Cardiac septum (tissue), 1 donor: Measurements from ENCODE around the gene IL1RAP. TPM values are rescaled to one million over a fixed set of nuclear protein-coding genes. Genes with fewer than 3 reads are reported as not detected.
"Not testable (repeated sequence)": the region's sequence is repeated elsewhere in the genome, so short reads cannot be mapped to it uniquely, and the experiment has no call there.

Experiments
- DNase-seq: peaks from one replicate; pipeline ENCODE4 v3.0.0-alpha.2; 2020; ENCODE audit warnings: low spot score
- intact Hi-C: fragments of 100-400 bp; cut with DNase I; formaldehyde crosslinking; loops from one replicate; pipeline ENCODE4 v1.14.0; 2022
- long read RNA-seq: library from polyadenylated mRNA; unstranded; transcript quantifications from one replicate; pipeline ENCODE4 v2.0.0, GENCODE V29; 2021
- total RNA-seq: library from RNA; stranded (reverse); fragmentation: NEBNext Ultra II Directional; extraction: Animal tissue kit (Norgen Biotek cat#: 25700); gene quantifications from one replicate; pipeline ENCODE4 v1.2.1, GENCODE V29; 2021
- donor health status: DM: no; HTN: no; CAD: no.

The IL1RAP gene, protein sequence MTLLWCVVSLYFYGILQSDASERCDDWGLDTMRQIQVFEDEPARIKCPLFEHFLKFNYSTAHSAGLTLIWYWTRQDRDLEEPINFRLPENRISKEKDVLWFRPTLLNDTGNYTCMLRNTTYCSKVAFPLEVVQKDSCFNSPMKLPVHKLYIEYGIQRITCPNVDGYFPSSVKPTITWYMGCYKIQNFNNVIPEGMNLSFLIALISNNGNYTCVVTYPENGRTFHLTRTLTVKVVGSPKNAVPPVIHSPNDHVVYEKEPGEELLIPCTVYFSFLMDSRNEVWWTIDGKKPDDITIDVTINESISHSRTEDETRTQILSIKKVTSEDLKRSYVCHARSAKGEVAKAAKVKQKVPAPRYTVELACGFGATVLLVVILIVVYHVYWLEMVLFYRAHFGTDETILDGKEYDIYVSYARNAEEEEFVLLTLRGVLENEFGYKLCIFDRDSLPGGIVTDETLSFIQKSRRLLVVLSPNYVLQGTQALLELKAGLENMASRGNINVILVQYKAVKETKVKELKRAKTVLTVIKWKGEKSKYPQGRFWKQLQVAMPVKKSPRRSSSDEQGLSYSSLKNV
- 20.4 TPM for total RNA-seq
- long read RNA-seq, full-length matches to known transcripts: 6 of 16 reads
- long read RNA-seq, partial matches to known transcripts: 4 of 16 reads
- long read RNA-seq, other reads (novel, unspliced or antisense): 6 of 16 reads

- peak; percentile 97 for DNase-seq
- intact Hi-C loops: loop anchor here (2.0 to 10.0 kb wide), 5 partner anchors 17 to 189 kb away; partner anchors contain the start of gene CLDN1
Measured at GRCh38 chr3:190513409-190514370, at the start of gene IL1RAP. TSS of gene IL1RAP (plus strand) at chr3:190514085. CDS start at chr3:190564290, 50,205 bp downstream.

- intact Hi-C loops: no loop called here
- no peak for DNase-seq
Measured at GRCh38 chr3:190467922-190468321, 46.0 kb upstream of the IL1RAP start.

- intact Hi-C loops, DNase-seq: not testable (repeated sequence)
Measured at GRCh38 chr3:190473261-190473660, 40.6 kb upstream of the IL1RAP start.

DNA sequence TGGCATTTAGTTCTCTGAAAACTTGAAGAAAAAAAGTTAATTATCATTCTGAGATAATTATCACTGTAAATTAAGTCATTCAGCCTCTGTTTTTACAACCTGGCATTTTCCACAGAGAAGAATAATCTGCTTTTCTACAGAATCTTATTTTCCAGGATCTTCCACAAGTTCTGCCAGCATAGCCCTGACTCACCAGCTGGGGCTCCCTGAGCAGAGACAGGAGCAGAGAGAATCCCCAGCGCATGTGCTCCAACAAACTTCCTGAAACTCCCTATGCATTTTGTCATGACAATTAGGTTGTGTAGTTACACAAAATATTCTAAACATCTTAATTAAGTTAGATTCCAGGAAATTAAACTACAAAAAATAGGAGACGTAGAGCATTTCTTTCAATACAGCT, 32.1 kb upstream of the IL1RAP start:
- no peak for DNase-seq
- intact Hi-C loops: no loop called here

GRCh38 chr3:190485830-190486532, 27.9 kb upstream of the IL1RAP start:
- DNase-seq: no peak
- intact Hi-C loops: no loop called here

DNA sequence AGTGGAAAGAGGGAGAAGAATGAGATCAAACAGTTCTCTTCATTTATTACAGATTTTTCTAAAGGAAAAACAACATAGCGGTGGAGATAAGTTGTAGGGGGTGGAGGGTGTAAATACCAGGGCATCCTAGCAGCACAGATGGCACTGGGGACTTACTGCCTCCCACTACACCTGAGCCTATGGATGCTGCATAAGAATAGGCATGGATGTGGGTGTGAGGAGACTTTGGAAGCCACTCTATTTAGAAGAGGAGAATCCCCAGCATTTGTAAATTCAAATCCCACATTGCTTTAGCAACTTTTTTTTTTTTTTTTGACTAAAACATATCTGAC, 27.4 kb upstream of the IL1RAP start:
- DNase-seq: no peak
- intact Hi-C loops: no loop called here

DNA sequence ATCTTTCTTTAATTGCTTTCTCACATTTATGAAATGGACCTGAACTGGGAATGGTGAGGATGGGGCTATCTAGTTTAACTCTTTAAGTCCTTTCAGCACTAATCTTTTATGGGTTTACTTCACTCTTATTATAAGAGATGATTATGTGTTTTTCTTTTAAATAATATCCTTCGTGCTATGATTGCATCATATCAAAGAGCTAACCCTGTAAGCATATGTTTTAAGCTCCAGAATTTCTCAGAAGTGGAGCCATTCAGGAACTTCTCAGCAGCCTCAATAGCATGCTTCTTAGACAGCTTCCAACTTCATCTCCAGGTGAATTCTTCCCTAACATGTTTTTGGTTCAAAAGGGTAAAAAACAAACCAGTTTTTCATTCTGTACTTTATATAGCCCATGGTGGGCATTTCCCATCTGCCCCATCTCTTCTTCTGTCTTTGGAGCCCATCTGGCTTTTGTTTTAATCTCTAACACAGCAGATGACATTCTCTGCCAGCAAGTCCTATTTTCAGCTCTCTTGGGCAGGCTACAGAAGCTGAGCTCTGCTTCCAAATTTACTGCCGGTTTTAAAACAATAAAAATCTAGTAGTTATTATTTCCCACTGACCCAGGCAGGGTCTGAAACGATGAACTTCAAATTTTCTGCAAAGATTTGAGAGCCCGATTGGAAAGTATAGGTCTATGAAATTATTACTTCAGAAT, 26.8 kb upstream of the IL1RAP start:
- no peak for DNase-seq
- intact Hi-C loops: no loop called here

DNA sequence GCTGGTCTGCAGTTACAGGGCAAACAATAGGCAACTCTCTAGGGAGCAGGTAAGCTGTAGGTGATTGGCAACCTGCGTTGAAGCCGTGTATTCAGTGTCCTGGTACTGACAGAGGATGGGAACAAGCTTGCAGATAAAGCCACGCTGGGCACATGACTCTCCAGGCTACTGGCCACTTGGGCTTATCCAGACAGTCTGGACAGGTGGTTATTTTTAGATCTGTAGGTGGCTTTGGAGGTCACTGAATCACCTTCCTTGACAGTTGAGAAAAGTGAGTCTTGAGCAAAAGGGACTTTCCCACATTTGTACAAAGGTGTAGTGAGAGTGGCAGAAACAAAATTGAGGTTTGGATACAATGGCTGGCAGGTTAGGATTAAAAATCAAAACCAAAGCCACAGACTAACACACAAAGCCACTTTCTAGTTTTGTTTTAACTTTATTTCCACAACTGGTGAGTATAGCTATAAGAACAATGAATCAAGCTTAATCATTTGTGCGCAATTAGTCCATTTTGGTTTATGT, 22.3 kb upstream of the IL1RAP start:
- DNase-seq: peak; percentile 77
- intact Hi-C loops: no loop called here

- intact Hi-C loops: no loop called here
- no peak for DNase-seq
Measured at GRCh38 chr3:190492129-190492528, 21.8 kb upstream of the IL1RAP start.

- DNase-seq: no peak
Measured at GRCh38 chr3:190492966-190493365, 20.9 kb upstream of the IL1RAP start.

DNA sequence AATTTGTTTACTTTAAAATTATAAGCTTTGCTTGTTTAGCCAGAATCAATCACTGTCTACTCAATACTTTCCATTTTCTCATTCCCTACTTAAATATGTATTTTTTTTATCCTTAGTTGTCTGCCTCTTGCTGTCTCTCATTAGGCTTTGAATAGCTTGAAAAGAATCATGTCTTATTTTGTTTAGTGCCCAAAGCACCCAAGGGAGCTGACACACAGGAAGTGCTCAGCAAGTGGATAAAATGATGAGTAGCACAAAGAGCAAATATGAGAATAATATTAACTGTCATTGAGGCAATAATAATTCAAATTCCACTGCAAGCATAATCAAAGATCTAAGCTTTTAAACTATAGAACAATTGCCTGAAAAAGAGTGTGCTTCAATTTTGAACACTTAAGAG, 19.0 kb upstream of the IL1RAP start:
- intact Hi-C loops: no loop called here

More at GRCh38 chr3:190492966-190493365, 20.9 kb upstream of the IL1RAP start:
- intact Hi-C loops: no loop called here

GRCh38 chr3:190495354-190495753, 18.5 kb upstream of the IL1RAP start:
- intact Hi-C loops: no loop called here
- no peak for DNase-seq

More for the DNA sequence above, 19.0 kb upstream of the IL1RAP start:
- DNase-seq: no peak

- intact Hi-C loops: no loop called here
- DNase-seq: no peak
Measured at GRCh38 chr3:190495796-190496195, 18.1 kb upstream of the IL1RAP start.

DNA sequence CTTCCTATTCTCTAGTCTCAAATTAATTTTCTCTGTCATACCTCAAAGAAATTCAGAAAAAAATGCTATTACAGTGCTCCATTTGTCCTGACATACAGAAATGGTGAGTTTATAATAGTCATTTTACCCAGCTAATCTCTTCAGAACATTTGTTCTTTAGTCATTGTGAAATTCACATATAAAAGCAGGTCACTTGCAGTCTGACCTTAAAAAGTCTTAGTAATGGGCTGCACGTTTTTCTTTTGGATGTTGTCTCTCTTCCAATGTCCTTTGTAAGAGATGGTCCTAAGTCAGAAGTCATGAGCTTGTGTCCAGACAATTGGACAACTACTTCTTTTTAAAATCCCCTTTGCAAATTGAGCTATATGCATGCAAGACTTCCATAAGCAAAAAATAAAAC, 17.0 kb upstream of the IL1RAP start:
- intact Hi-C loops: no loop called here
- DNase-seq: no peak

DNA sequence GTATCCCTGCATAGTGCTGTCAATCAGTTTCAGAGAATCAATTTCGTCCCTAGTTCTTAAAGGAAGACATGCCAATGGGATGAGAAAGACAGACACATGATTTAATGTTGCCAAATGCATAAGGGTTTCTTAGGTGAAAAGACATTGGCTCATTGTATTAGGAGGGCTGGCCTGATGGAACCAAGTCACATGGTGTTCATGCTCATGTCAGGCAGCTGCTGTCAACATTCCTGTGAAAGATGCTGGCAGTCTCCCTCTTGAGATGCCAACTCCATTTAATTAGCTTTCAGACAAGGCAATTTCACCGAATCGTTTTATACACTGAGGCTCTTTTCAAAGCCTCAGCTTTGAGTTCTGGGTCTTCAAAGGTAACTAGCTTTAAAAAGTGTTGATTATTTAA, 16.1 kb upstream of the IL1RAP start:
- intact Hi-C loops: no loop called here

DNA sequence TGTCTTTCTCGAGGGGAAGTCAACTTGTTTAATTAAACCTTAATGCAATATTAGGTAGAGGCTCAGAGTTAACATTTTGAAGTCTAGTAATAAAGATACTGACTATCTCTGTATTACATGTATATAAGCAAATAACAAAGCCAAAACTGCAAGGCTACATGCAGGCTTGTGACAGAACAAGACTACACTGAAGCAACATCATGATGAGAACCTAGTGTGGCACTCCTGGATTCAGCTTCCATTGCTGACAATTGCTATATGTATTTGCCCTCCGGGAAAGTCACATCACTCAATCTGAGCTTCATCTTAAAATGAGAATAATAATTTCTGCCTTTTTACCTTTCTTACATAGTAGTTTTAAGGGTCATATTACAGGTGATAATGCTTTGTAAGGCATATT, 15.6 kb upstream of the IL1RAP start:
- no peak for DNase-seq
- intact Hi-C loops: no loop called here

More for the DNA sequence above, 16.1 kb upstream of the IL1RAP start:
- DNase-seq: peak; percentile 78

DNA sequence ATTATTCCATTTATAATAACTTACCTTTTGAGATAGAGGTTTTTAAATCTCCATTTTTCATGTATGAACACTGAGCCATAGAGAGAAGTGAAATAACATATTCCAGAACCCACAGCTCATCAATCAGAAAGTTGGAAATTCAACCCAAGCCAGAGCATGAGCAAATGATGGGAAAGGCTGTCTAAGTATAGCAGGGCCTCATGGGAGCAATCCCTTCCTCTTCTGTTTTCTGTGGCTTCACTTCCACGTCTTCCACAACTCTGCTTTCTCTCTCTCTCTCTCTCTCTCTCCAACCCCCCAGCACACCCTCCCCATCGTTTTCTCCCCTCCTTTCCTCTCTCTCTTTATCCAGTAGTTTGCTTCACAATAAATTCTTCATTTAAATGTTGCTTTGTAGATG, 14.8 kb upstream of the IL1RAP start:
- no peak for DNase-seq
- intact Hi-C loops: no loop called here

GRCh38 chr3:190502946-190503345, 10.9 kb upstream of the IL1RAP start:
- no peak for DNase-seq
- intact Hi-C loops: no loop called here
